K562 (cell line): ENCODE measurements around the gene TUBA1B. TPM values are rescaled to one million over a fixed set of nuclear protein-coding genes. Genes with fewer than 3 reads are reported as not detected.

Source experiments
- BHLHE40 ChIP-seq: IDR thresholded peaks from 2 replicates; pipeline ENCODE4 v1.6.1; 2011; ENCODE audit warnings: low read length, improper control_type of control experiment
- BRD4 ChIP-seq: fragments of 200-600 bp; sonication (generic); IDR thresholded peaks from 2 replicates; pipeline ENCODE4 v1.6.1; 2017; ENCODE audit warnings: inconsistent platforms
- CBX8 ChIP-seq: fragments of 200-600 bp; sonication (generic); IDR thresholded peaks from 2 replicates; pipeline ENCODE4 v1.6.1; 2012; ENCODE audit warnings: borderline replicate concordance, mixed run types, low read depth, mild to moderate bottlenecking, moderate library complexity, mixed read lengths, low read length, control low read depth, inconsistent platforms; ENCODE audit not compliant: poor library complexity, severe bottlenecking; ENCODE audit errors: extremely low read depth
- CREBBP ChIP-seq: IDR thresholded peaks from one replicate; pipeline ENCODE4 v1.6.1; 2012; ENCODE audit warnings: low read depth, mild to moderate bottlenecking, control low read depth, inconsistent platforms, low read length
- ESRRA ChIP-seq: fragments of 450-650 bp; IDR thresholded peaks from 2 replicates; pipeline ENCODE4 v1.6.1; 2014; ENCODE audit warnings: low read depth, mild to moderate bottlenecking, moderate library complexity, borderline replicate concordance
- FOXA1 ChIP-seq: fragments of 450-650 bp; IDR thresholded peaks from 2 replicates; pipeline ENCODE4 v1.6.1; 2016; ENCODE audit warnings: mild to moderate bottlenecking, borderline replicate concordance
- FOXK1 ChIP-seq: sonication (generic); formaldehyde crosslinking; IDR thresholded peaks from 2 replicates; pipeline ENCODE4 v1.8.0; 2022; ENCODE audit warnings: missing genetic modification reagents, mild to moderate bottlenecking, borderline replicate concordance
- GTF2E2 ChIP-seq: fragments of 200-800 bp; sonication (Bioruptor generic); IDR thresholded peaks from 2 replicates; pipeline ENCODE4 v1.6.1; 2016; ENCODE audit warnings: missing genetic modification characterization, missing compliant biosample characterization
- KLF13 ChIP-seq: fragments of 450-650 bp; IDR thresholded peaks from 2 replicates; pipeline ENCODE4 v1.6.1; 2016; ENCODE audit warnings: missing genetic modification characterization, low read depth, mild to moderate bottlenecking, missing compliant biosample characterization, moderate library complexity, borderline replicate concordance
- KLF16 ChIP-seq: IDR thresholded peaks from 2 replicates; pipeline ENCODE4 v1.6.1; 2016; ENCODE audit warnings: antibody characterized with exemption
- NFIX ChIP-seq: fragments of 250-450 bp; sonication (Bioruptor Pico); IDR thresholded peaks from 2 replicates; pipeline ENCODE4 v1.4.0; 2020; ENCODE audit warnings: low read depth, mild to moderate bottlenecking, moderate library complexity
- POLR3A ChIP-seq: IDR thresholded peaks from 2 replicates; pipeline ENCODE4 v1.6.1; 2011; ENCODE audit warnings: borderline replicate concordance, mild to moderate bottlenecking, moderate library complexity; ENCODE audit not compliant: insufficient read length, insufficient read depth; ENCODE audit errors: extremely low read depth
- PTBP1 ChIP-seq: fragments of 200-400 bp; formaldehyde crosslinking; IDR thresholded peaks from 2 replicates; pipeline ENCODE4 v1.6.1; 2017; ENCODE audit warnings: low read depth, low read length
- SETDB1 ChIP-seq: IDR thresholded peaks from one replicate; pipeline ENCODE4 v1.6.1; 2012; ENCODE audit warnings: low read length, control low read depth, inconsistent platforms
- SUPT5H ChIP-seq: fragments of 450-650 bp; IDR thresholded peaks from 2 replicates; pipeline ENCODE4 v1.6.1; 2016
- TAF15 ChIP-seq: fragments of 200-400 bp; formaldehyde crosslinking; IDR thresholded peaks from 2 replicates; pipeline ENCODE4 v1.6.1; 2017; ENCODE audit warnings: mild to moderate bottlenecking, low read depth, low read length, moderate library complexity
- U2AF1 ChIP-seq: fragments of 200-400 bp; formaldehyde crosslinking; optimal IDR thresholded peaks from 2 replicates; pipeline ENCODE3; 2017; ENCODE audit warnings: mild to moderate bottlenecking, low read depth, low read length, moderate library complexity
- ZC3H11A ChIP-seq: IDR thresholded peaks from 2 replicates; pipeline ENCODE4 v1.6.1; 2012; ENCODE audit warnings: low read depth, low read length, improper control_type of control experiment
- ZNF12 ChIP-seq: sonication (generic); formaldehyde crosslinking; IDR thresholded peaks from 2 replicates; pipeline ENCODE4 v1.4.0; 2020; ENCODE audit warnings: mild to moderate bottlenecking, missing genetic modification reagents
- polyA plus RNA-seq, 8 experiments: library from polyadenylated mRNA; depleted of rRNA in 4 of 8; stranded (reverse) in 5 of 8; unstranded in 3 of 8; fragments of >200 nt; fragmentation: Nextera tagmentation in 2 of 8; fragmentation: Illumina TruSeq in 1 of 8; extraction: Ambion mirVana in 2 of 8; extraction: Trizol in 1 of 8; gene quantifications; 2 replicates each; pipeline versions ENCODE4 v1.2.1 to v1.2.3, GENCODE V29; 2011 to 2014; ENCODE audit warnings: inconsistent platforms in 1 of 8, missing spikeins in 1 of 8
- total RNA-seq, 7 experiments: library from RNA; depleted of rRNA in 6 of 7; stranded (reverse); fragments of >200 nt in 6 of 7; fragmentation: Illumina TruSeq in 2 of 7; extraction: Trizol in 2 of 7; gene quantifications; 2 replicates each; pipeline versions ENCODE4 v1.2.1 to v1.2.3, GENCODE V29; 2011 to 2021; ENCODE audit warnings: low replicate concordance in 1 of 7
- TF ChIP-seq, protein P1 (sequence below): fragments of 250-450 bp; sonication (Bioruptor Pico); IDR thresholded peaks from 2 replicates; pipeline ENCODE4 v1.9.0; 2021; ENCODE audit warnings: mild to moderate bottlenecking, inconsistent platforms
- TF ChIP-seq, protein P2 (sequence below): IDR thresholded peaks from 2 replicates; pipeline ENCODE4 v1.6.1; 2014; ENCODE audit warnings: antibody characterized with exemption
- TF ChIP-seq, protein P3 (sequence below): sonication (generic); formaldehyde crosslinking; IDR thresholded peaks from 2 replicates; pipeline ENCODE4 v1.8.0; 2022; ENCODE audit warnings: missing genetic modification reagents, mild to moderate bottlenecking, moderate library complexity, borderline replicate concordance
- TF ChIP-seq, protein P4 (sequence below): fragments of 450-650 bp; IDR thresholded peaks from 2 replicates; pipeline ENCODE4 v1.6.1; 2014; ENCODE audit warnings: low read depth, mild to moderate bottlenecking, moderate library complexity, borderline replicate concordance

Gene TUBA1B
- total and polyA plus RNA-seq, 9 of the 15 experiments (the other 6 are each of a cell fraction or from before 2014, with no cell fraction given) = 2,189 to 4,624 (median 2,628) TPM

DNA sequence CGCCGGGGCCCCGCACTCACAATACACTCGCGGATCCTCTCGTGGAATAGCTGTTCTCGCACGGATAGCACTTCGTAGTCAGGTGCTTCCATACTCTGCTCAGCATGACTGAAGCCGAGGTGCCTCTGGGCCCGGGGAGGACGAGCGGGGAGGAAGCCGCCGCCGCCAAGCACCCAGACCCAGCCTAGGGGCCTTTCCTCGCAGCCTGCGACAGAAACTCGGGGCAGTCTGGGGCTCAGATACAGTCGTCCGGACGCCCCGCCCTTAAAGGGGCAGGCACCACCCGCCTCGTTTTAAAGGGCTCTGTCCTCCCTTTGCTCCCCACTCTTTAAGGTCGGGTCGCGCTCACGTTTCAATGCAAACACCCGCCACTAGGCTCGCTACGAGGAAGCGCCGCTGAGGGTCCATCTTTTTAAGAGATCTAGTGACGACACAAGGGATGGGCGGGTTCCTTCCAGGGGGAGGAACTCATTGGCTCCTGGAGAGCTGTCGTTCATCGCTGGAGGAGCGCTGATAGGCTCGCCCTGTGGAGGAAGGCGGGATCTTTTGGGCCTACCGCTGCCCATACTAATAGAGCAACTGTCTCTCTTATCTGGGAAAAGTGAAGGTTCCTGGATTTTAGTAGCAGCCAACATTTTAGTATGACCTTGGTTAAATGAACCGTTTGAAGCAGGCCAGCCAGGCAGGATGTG, 20.6 kb downstream of the TUBA1B start, which contains the start of gene LMBR1L (continued):
- TF ChIP-seq KLF16 (no peak), TAF15 (no peak), GTF2E2 (tag) (no peak), ZC3H11A (no peak), POLR3A (no peak), NFIX (CRISPR knock-in tag) (no peak), ESRRA (0 out of 2 replicates have a peak, but pooled peaks have one; percentile 34), KLF13 (tag) (no peak), U2AF1 (no peak), SUPT5H (peak; percentile 66), CREBBP (no peak), FOXA1 (no peak), CBX8 (no peak), SETDB1 (no peak), BRD4 (no peak), FOXK1 (no peak), BHLHE40 (peak; percentile 95), PTBP1 (no peak), ZNF12 (CRISPR knock-in tag) (peak; percentile 59; the same call in 1 of the 2 replicates)
- TF ChIP-seq, protein P1, sequence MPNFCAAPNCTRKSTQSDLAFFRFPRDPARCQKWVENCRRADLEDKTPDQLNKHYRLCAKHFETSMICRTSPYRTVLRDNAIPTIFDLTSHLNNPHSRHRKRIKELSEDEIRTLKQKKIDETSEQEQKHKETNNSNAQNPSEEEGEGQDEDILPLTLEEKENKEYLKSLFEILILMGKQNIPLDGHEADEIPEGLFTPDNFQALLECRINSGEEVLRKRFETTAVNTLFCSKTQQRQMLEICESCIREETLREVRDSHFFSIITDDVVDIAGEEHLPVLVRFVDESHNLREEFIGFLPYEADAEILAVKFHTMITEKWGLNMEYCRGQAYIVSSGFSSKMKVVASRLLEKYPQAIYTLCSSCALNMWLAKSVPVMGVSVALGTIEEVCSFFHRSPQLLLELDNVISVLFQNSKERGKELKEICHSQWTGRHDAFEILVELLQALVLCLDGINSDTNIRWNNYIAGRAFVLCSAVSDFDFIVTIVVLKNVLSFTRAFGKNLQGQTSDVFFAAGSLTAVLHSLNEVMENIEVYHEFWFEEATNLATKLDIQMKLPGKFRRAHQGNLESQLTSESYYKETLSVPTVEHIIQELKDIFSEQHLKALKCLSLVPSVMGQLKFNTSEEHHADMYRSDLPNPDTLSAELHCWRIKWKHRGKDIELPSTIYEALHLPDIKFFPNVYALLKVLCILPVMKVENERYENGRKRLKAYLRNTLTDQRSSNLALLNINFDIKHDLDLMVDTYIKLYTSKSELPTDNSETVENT (CRISPR knock-in tag) = 0 out of 2 replicates have a peak, but pooled peaks have one; percentile 17
- TF ChIP-seq, protein P2, sequence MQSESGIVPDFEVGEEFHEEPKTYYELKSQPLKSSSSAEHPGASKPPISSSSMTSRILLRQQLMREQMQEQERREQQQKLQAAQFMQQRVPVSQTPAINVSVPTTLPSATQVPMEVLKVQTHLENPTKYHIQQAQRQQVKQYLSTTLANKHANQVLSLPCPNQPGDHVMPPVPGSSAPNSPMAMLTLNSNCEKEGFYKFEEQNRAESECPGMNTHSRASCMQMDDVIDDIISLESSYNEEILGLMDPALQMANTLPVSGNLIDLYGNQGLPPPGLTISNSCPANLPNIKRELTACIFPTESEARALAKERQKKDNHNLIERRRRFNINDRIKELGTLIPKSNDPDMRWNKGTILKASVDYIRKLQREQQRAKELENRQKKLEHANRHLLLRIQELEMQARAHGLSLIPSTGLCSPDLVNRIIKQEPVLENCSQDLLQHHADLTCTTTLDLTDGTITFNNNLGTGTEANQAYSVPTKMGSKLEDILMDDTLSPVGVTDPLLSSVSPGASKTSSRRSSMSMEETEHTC = no peak
- TF ChIP-seq, protein P3, sequence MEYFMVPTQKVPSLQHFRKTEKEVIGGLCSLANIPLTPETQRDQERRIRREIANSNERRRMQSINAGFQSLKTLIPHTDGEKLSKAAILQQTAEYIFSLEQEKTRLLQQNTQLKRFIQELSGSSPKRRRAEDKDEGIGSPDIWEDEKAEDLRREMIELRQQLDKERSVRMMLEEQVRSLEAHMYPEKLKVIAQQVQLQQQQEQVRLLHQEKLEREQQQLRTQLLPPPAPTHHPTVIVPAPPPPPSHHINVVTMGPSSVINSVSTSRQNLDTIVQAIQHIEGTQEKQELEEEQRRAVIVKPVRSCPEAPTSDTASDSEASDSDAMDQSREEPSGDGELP = peak; percentile 78; the same call in 1 of the 2 replicates
- TF ChIP-seq, protein P4, sequence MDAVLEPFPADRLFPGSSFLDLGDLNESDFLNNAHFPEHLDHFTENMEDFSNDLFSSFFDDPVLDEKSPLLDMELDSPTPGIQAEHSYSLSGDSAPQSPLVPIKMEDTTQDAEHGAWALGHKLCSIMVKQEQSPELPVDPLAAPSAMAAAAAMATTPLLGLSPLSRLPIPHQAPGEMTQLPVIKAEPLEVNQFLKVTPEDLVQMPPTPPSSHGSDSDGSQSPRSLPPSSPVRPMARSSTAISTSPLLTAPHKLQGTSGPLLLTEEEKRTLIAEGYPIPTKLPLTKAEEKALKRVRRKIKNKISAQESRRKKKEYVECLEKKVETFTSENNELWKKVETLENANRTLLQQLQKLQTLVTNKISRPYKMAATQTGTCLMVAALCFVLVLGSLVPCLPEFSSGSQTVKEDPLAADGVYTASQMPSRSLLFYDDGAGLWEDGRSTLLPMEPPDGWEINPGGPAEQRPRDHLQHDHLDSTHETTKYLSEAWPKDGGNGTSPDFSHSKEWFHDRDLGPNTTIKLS = 0 out of 2 replicates have a peak, but pooled peaks have one; percentile 48
